Stimulated activated naive CD8-positive, alpha-beta T cell treated with anti-CD3 and anti-CD28 coated beads, Interleukin-15, amount 100 ng/mL, for 72 hours (primary cell): ENCODE results near the gene SH3GLB1.
"Not testable (repeated sequence)": the region's sequence is repeated elsewhere in the genome, so short reads cannot be mapped to it uniquely, and the experiment has no call there.

Source experiments
- ATAC-seq: fragments of 150-1000 bp; cut with Tn5 transposase; 2 replicates; pipeline ENCODE4 v1.10.0; 2021; ENCODE audit warnings: mild to moderate bottlenecking, moderate library complexity
- DNase-seq, 2 donors: peaks; one replicate each; pipeline ENCODE4 v3.0.0; 2021 to 2022
- H3K27ac Mint-ChIP-seq, 2 donors: one replicate each; pipeline ENCODE4 v1.8.0; 2022; ENCODE audit warnings: mild to moderate bottlenecking in 2 of 2, mixed read lengths in 2 of 2, moderate library complexity in 2 of 2
- H3K27me3 Mint-ChIP-seq: one replicate; pipeline ENCODE4 v1.8.0; 2022; ENCODE audit warnings: mixed read lengths
- H3K4me1 Mint-ChIP-seq: one replicate; pipeline ENCODE4 v1.8.0; 2022; ENCODE audit warnings: mild to moderate bottlenecking, mixed read lengths
- H3K4me3 Mint-ChIP-seq, 2 donors: one replicate each; pipeline ENCODE4 v1.8.0; 2022; ENCODE audit warnings: mild to moderate bottlenecking in 2 of 2, mixed read lengths in 2 of 2, moderate library complexity in 1 of 2
- H3K9me3 Mint-ChIP-seq, 2 donors: one replicate each; pipeline ENCODE4 v1.8.0; 2022; ENCODE audit warnings: mixed read lengths in 2 of 2

Gene SH3GLB1

DNA sequence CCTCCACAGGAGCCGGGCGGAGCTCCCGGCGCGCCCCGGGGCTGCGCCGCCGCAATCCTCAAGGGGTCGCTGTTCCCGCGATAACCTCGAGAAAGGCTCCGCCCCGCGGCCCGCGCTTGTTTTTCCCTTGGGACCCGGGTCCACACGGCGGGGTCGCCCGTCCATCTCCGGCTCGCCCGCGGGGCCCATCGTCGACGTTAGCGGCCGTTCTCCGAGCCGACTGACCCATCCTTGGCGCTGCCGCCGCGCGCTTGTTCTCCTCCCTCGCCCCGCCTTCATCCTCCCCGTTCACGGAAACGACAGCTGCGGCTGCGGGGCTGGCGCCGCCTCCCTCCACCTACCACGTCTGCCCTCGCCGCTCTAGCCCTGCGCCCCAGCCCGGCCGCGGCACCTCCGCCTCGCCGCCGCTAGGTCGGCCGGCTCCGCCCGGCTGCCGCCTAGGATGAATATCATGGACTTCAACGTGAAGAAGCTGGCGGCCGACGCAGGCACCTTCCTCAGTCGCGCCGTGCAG is at the start of gene SH3GLB1:
Gene SH3GLB1, plus strand, starts transcription at position 119 of the 514 bp plus-strand sequence. Its CDS starts 324 bp downstream, at position 443.
- ATAC-seq: peak; percentile 94
- Mint-ChIP-seq H3K9me3 (no peaks in the 10 kb centered on the region), H3K27ac (peak within 1 kb of the TSS; percentile 98 to 99), H3K4me1 (peaks cover 50% of the 10 kb centered on the region), H3K27me3 (peaks cover 6% of the 10 kb centered on the region), H3K4me3 (peak within 1 kb of the TSS; percentile 96 to 100)
- DNase-seq: peak; percentile 92 to 93

DNA sequence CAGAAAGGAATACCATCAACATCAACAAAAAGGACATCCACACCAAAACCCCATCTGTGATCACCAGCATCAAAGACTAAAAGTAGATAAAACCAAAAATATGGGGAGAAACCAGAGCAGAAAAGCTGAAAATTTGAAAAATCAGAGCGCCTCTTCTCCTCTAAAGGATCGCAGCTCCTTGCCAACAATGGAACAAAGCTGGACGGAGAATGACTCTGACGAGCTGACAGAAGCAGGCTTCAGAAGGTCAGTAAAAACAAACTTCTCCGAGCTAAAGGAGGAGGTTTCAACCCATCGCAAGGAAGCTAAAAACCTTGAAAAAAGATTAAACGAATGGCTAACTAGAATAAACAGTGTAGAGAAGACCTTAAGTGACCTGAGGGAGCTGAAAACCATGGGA is 46.0 kb upstream of the SH3GLB1 start:
- not testable (repeated sequence) for H3K4me3 Mint-ChIP-seq, H3K27me3 Mint-ChIP-seq, DNase-seq

DNA sequence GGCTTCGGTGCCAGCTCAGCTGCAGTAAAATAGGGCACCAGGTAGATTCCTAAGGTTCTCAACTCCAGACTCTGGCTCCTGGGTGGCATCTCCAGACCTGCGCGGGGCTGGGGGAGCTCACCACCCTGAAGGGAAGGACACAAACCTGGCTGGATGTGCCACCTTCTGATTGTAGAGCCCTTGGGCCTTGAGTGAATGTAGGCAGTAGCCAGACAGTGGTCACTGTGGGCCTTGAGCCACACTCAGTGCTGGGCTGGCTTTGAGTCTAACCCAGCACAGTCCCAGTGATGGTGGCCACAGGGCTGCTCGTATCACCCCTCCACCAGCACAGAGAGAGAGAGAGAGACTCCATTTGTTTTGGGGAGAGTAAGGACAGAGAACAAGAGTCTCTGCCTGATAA is 38.0 kb upstream of the SH3GLB1 start:
- no peaks in the 10 kb centered on the region for H3K27me3 Mint-ChIP-seq
- no peak overlapping the region for H3K27ac Mint-ChIP-seq
- no peak for DNase-seq
- ATAC-seq: no peak
- peaks cover 14 to 24% of the 10 kb centered on the region in 2 donors for H3K9me3 Mint-ChIP-seq
- H3K4me1 Mint-ChIP-seq: no peaks in the 10 kb centered on the region
- no peak overlapping the region for H3K4me3 Mint-ChIP-seq

More for the DNA sequence above, 46.0 kb upstream of the SH3GLB1 start:
- H3K4me1 Mint-ChIP-seq, H3K27ac Mint-ChIP-seq, H3K9me3 Mint-ChIP-seq, ATAC-seq: not testable (repeated sequence)

DNA sequence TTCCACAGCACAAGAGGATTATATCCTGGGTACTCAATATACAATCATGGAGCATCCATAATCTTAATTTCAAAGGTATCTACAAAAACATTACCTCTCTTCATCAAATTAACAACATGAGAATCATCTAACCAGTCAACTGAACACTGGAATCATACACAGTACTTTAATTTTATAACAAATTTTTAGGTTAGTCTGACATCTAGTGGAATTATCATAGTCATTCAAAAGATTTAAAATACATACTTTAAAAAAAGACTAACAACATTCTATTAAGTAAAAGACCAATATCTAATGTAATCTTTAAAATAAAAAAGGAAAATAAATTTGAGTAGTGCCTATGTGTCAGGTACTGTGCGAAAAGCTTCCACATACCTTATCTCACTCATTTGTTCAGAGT is 16.8 kb upstream of the SH3GLB1 start:
- ATAC-seq: no peak
- Mint-ChIP-seq H3K9me3 (no peaks in the 10 kb centered on the region), H3K27ac (no peak overlapping the region), H3K27me3 (no peaks in the 10 kb centered on the region), H3K4me1 (no peaks in the 10 kb centered on the region), H3K4me3 (no peak overlapping the region)
- no peak for DNase-seq

DNA sequence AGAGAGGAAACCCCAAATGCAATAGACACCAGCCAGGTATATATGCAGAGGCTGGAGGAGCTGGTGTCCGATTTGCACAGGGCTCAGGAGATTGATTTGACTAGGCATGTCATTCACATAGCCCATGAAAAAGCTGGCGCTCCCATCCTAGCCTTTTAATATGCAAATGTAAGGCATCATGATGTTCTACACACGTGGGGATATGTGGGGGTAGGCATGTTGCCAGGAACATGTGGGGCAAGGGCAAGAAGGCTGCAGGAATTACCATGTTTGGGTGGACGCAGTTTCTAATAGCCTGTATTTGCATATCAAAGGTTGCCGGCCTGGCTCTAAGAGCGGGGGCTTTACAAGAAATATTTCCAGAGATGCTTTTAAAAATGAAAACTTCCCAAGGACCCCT is 11.7 kb upstream of the SH3GLB1 start:
- H3K4me1 Mint-ChIP-seq: no peaks in the 10 kb centered on the region
- no peak overlapping the region for H3K4me3 Mint-ChIP-seq
- peak overlapping the region in 1 of 2 donors; percentile 78 for H3K27ac Mint-ChIP-seq
- no peaks in the 10 kb centered on the region for H3K9me3 Mint-ChIP-seq
- DNase-seq (no peak), ATAC-seq (no peak)
- H3K27me3 Mint-ChIP-seq: no peaks in the 10 kb centered on the region

DNA sequence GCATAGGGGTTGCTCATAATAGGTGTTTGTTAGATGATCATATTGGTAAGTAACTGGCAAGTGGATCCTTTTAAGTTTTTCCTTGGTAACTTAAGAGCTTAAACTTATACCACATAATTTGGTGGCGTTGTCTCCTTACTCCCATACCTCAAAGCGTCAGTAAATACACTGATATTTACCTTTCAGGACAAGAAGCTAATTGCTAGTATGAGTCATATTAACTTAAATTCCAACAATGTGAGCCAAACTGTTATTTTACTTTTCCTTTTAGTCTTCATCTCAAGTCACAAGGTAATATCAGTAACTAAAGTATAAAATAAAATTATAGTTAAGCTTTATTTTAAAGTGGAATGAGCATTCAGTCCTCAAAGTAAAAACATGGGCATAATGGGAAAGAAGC is 9.0 kb upstream of the SH3GLB1 start:
- no peaks in the 10 kb centered on the region for H3K4me1 Mint-ChIP-seq
- no peak overlapping the region for H3K27ac Mint-ChIP-seq
- DNase-seq (no peak), ATAC-seq (no peak)
- no peak overlapping the region for H3K4me3 Mint-ChIP-seq
- H3K9me3 Mint-ChIP-seq: no peaks in the 10 kb centered on the region
- H3K27me3 Mint-ChIP-seq: no peaks in the 10 kb centered on the region

DNA sequence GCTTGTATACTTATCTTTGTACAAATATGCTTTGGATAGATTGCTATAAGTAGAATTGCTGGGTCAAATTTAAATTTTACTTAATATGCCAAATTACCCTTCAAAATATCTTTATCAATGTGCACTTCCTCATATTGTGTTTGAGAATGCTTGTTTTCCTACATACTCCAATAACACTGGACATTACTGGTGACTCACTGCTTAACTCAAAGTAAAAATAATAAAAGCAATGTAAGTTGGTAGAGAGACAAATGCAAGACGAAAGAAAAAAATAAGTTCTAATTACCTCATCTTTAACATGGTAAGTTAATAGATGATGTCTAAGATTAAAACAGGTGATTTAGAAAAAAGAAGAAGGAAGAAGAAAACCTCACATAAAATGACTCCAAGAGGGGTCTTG is 7.9 kb upstream of the SH3GLB1 start:
- Mint-ChIP-seq H3K9me3 (no peaks in the 10 kb centered on the region), H3K4me3 (no peak overlapping the region), H3K27ac (no peak overlapping the region), H3K27me3 (no peaks in the 10 kb centered on the region), H3K4me1 (peaks cover 5% of the 10 kb centered on the region)
- DNase-seq (no peak), ATAC-seq (no peak)

DNA sequence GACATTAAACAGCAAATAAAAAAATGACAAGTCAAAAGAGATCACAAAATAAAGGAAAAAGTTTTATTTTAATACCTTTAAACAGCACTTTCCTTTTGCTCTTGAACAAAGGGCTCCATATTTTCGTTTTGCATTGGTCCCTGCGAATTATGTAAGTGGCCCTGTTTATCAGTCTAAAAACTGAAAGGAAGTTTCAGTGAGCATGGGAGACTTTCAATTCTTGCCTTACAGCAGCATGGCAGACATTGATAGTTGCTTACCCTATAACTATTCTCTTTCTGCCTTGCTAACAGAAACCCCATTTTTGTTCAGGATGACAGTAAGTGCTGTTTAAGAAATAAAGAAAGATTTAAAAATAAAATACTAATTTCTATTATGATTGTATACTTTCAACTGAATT is 5.2 kb upstream of the SH3GLB1 start:
- no peak for ATAC-seq

DNA sequence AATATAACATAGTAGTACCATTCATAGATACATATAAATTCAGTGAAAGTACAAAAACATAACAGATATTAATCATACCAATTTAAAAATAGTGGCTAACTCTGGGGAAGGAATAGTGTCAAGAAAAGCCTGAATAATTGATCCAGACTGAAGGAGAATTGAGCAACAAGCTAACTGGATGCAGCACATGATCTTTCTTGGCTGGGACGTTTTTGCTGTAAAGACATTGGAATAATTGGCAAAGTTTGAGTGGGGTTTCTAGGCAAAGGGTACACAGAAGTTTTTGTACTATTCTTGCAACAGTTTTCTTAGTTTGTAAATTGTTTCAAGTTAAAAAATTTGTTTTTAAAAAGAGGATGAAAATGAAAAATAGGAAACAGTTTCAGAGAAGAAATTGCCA is 2.6 kb upstream of the SH3GLB1 start:
- Mint-ChIP-seq H3K27me3 (peaks cover 6% of the 10 kb centered on the region), H3K27ac (no peak overlapping the region), H3K4me1 (peaks cover 32% of the 10 kb centered on the region), H3K4me3 (no peak overlapping the region), H3K9me3 (no peaks in the 10 kb centered on the region)
- no peak for DNase-seq
- no peak for ATAC-seq

More for the DNA sequence above, 5.2 kb upstream of the SH3GLB1 start:
- Mint-ChIP-seq H3K4me1 (peaks cover 23% of the 10 kb centered on the region), H3K9me3 (no peaks in the 10 kb centered on the region), H3K27me3 (peaks cover 6% of the 10 kb centered on the region), H3K27ac (no peak overlapping the region), H3K4me3 (no peak overlapping the region)
- no peak for DNase-seq

DNA sequence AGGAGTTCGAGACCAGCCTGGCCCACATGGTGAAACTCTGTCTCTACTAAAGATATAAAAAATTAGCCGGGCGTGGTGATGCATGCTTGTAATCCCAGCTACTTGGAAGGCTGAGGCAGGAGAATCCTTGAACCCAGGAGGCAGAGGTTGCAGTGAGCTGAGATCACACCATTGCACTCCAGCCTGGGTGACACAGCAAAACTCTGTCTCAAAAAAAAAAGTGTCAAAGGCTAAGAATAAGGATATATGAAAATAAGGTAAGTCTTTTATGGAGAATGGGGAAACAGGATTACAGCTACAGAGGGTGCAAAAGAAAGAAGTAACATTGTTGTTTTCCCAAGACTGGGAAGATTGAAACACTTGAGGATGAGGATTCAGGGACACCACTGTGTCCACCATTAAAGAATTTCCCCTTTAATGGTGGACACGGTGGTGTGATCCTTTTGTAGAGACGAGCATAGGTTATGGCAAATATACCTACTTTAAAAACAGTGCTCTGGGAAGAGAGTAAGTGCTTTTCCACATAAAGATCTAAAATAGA is 1.4 kb upstream of the SH3GLB1 start:
- Mint-ChIP-seq H3K4me3 (peak overlapping the region; percentile 73 to 94), H3K27ac (peak overlapping the region in 1 of 2 donors; percentile 98), H3K4me1 (peaks cover 43% of the 10 kb centered on the region)
- not testable (repeated sequence) for DNase-seq, H3K27me3 Mint-ChIP-seq, H3K9me3 Mint-ChIP-seq, ATAC-seq

DNA sequence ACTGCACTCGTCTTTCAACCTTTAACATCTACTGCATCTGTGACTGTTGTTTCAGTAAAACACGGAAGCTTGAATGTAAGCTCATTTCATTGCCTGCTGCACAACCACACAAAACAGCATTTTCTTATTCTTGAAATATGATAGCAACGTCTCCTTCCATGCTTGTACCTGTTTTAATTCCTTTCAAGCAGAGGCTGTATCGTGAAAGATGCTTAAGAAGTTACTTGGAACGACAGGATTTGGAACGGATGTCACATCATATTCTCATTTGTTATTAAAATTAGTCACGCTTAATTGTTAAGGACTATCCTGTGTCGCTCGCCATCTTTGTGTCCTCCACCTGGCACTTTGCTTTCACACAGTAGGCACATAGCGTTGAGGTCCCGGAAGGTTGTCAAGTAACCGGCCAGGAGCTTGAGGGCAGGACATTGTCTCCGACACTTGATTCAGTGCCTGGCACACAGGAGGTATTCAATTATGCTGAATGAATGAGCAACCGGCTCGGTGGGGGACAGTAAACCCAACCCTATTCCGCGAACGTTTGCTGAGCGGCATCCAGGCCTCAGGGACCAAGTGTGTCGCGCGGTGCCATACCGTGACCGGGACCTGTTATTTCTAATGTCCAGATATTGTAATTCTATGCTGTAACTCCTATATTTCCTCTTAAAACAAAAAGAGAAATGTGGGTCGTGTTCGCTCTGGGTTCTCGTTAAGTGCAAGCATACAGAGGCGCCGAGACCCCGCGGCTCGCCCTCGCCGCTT is 499 bp upstream of the SH3GLB1 start:
- DNase-seq (no peak), ATAC-seq (peak; percentile 68)
- Mint-ChIP-seq H3K9me3 (no peaks in the 10 kb centered on the region), H3K4me1 (peaks cover 45% of the 10 kb centered on the region), H3K27ac (peak overlapping the region; percentile 98), H3K27me3 (peaks cover 6% of the 10 kb centered on the region), H3K4me3 (peak overlapping the region; percentile 93 to 94)

DNA sequence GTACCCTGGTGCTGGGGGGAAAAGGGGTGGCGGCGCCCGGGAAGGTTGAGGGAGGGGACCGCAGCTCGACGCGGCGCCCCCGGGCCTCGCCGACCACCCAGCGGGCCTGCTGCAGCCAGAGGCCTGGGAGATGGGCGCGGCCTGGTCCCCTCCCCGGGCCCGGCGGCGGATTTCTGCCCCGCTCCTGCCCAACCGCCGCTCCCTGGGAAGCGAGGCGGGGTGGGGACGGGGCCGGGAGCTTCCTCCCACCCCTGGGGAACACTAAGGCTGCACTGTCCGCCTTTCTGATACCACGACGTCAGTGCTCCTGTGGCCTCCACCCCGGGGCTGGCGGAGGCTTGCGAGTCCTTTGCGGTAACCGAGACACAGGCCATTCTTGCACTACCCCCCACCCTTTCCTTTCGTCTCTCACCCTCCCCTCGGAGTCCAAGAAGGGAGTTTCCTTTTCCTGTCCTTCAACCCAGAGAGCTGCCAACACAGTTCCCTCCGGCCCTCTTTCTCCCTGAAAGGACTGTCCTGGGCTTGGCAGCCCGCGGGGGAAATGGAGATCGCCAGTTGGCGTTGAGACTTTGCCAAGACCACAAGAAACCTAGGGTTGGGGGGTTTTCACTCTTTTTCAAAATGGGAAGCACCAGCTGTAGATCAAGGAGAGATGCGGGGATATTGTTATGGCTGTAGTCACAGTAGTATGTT is 742 bp downstream of the SH3GLB1 start:
- peak; percentile 44 for ATAC-seq
- Mint-ChIP-seq H3K9me3 (no peaks in the 10 kb centered on the region), H3K27me3 (peaks cover 6% of the 10 kb centered on the region), H3K4me1 (peaks cover 50% of the 10 kb centered on the region), H3K27ac (peak overlapping the region; percentile 98 to 99), H3K4me3 (peak overlapping the region; percentile 96 to 100)
- peak in 1 of 2 donors; percentile 58 for DNase-seq

DNA sequence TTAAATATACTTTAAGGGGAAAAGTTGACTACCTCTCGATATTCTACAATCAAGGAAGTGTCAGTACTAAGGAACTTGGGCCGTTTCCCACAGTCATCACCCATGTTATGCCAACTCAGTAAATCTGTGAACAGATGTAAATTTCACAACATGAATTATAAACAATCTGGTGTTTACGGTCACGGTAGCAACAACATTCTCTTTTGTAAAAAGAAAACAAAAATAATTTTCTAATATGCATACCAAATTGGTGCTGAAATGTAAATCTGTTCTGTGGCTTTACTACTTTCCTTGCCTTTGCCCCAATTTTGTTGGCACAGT is 1.2 kb downstream of the SH3GLB1 start:
- Mint-ChIP-seq H3K4me3 (peak overlapping the region; percentile 96 to 100), H3K27me3 (peaks cover 6% of the 10 kb centered on the region), H3K27ac (peak overlapping the region; percentile 96 to 99), H3K4me1 (peaks cover 50% of the 10 kb centered on the region), H3K9me3 (no peaks in the 10 kb centered on the region)
- DNase-seq: no peak
- ATAC-seq: no peak

DNA sequence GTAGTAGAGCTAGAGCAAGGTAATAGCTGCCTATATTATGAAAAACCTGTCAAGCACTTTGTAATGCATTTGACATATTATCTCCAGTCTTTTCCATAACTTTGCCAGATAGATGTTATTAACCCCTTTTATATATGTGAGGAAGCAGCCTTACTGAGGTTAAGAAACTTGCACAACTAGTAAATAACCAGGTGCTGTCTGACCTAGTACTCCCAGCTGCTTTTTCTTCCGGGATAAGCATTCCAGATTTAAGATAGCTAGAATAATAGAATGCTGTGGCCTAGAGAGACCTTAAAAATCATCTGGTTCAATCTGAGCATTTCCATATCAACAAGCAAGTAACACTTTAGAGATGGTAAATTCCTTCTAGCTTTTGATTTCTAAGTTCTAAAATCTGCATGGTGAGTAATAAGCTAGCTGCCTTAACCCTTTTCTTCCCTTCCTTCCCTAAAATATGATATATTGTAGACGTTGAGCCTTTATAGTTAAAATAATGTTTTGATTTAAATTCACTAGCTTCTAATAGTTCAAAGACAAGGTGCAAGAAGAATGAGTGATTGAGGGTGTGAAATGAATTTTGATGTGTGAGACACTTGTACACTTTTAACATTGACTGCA is 1.8 kb downstream of the SH3GLB1 start:
- H3K27ac Mint-ChIP-seq: peak overlapping the region in 1 of 2 donors; percentile 85
- H3K27me3 Mint-ChIP-seq: peaks cover 6% of the 10 kb centered on the region
- DNase-seq (no peak), ATAC-seq (no peak)
- peaks cover 49% of the 10 kb centered on the region for H3K4me1 Mint-ChIP-seq
- no peaks in the 10 kb centered on the region for H3K9me3 Mint-ChIP-seq
- H3K4me3 Mint-ChIP-seq: peak overlapping the region; percentile 96 to 100

DNA sequence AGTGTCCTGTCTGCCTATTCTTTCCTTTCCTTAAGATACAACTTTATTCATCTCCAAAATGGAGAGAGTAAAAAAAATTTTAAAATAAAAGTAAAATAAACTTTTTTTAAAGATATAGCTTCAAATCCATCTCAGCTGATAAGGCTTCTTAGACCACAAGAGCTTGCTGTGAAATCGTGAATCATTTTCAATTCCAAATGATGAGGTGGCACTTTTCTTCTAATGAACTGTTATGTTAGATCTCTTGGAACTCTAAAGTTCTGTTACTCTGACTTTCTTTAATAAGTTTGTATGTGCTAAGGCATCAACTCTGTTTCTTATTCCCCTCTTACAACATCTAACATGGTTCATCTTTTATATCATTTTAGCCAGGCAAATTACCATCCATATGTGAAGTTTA is 4.5 kb downstream of the SH3GLB1 start:
- no peak overlapping the region for H3K27ac Mint-ChIP-seq
- ATAC-seq (no peak), DNase-seq (no peak)
- H3K4me3 Mint-ChIP-seq: peak overlapping the region in 1 of 2 donors; percentile 15
- no peaks in the 10 kb centered on the region for H3K9me3 Mint-ChIP-seq
- H3K27me3 Mint-ChIP-seq: no peaks in the 10 kb centered on the region
- H3K4me1 Mint-ChIP-seq: peaks cover 35% of the 10 kb centered on the region
